Loucy (cell line): ENCODE results near the gene BRMS1.

Experiments used
- H2AFZ ChIP-seq: fragments of 200-600 bp; sonication (generic); 2 replicates; pipeline ENCODE4 v1.6.0; 2016; ENCODE audit warnings: antibody characterized with exemption, mild to moderate bottlenecking, low read length, moderate library complexity
- H3F3A ChIP-seq: fragments of 200-600 bp; 2 replicates; pipeline ENCODE4 v1.6.0; 2016; ENCODE audit warnings: antibody characterized with exemption, low read depth, mild to moderate bottlenecking
- H3K27me3 ChIP-seq: fragments of 200-600 bp; sonication (generic); 2 replicates; pipeline ENCODE4 v1.6.1; 2014; ENCODE audit warnings: low read length, mild to moderate bottlenecking; ENCODE audit not compliant: insufficient read depth, poor library complexity, severe bottlenecking
- H3K36me3 ChIP-seq: fragments of 200-600 bp; sonication (generic); 2 replicates; pipeline ENCODE4 v1.6.1; 2016; ENCODE audit warnings: low read length; ENCODE audit not compliant: insufficient read depth
- H3K4me1 ChIP-seq: fragments of 200-600 bp; sonication (generic); 2 replicates; pipeline ENCODE4 v1.5.1; 2014; ENCODE audit warnings: low read length, mild to moderate bottlenecking; ENCODE audit not compliant: insufficient read depth, poor library complexity, severe bottlenecking
- H3K4me2 ChIP-seq: fragments of 200-600 bp; sonication (generic); 2 replicates; pipeline ENCODE4 v1.6.0; 2014; ENCODE audit warnings: antibody characterized with exemption, low read length, low read depth, mild to moderate bottlenecking; ENCODE audit not compliant: poor library complexity, severe bottlenecking
- H3K4me3 ChIP-seq: fragments of 200-600 bp; sonication (generic); 2 replicates; pipeline ENCODE4 v1.5.1; 2014; ENCODE audit warnings: low read length, mild to moderate bottlenecking, mixed read lengths; ENCODE audit not compliant: poor library complexity, severe bottlenecking
- H3K79me2 ChIP-seq: fragments of 200-600 bp; sonication (generic); 2 replicates; pipeline ENCODE4 v1.6.1; 2014; ENCODE audit warnings: low read length; ENCODE audit not compliant: insufficient read depth
- H3K9ac ChIP-seq: fragments of 200-600 bp; sonication (generic); 2 replicates; pipeline ENCODE4 v1.6.0; 2014; ENCODE audit warnings: mild to moderate bottlenecking, low read depth, low read length, moderate library complexity; ENCODE audit not compliant: poor library complexity, severe bottlenecking
- H3K9me2 ChIP-seq: fragments of 200-600 bp; sonication (generic); replicated peaks from 2 replicates; pipeline ENCODE4 v1.6.1; 2016; ENCODE audit warnings: low read depth, low read length, mixed read lengths
- H3K9me3 ChIP-seq: fragments of 200-600 bp; sonication (generic); 2 replicates; pipeline ENCODE4 v1.6.1; 2014; ENCODE audit warnings: mild to moderate bottlenecking, antibody characterized with exemption, low read length, low read depth; ENCODE audit not compliant: insufficient read depth
- H4K20me1 ChIP-seq: fragments of 200-600 bp; sonication (generic); 2 replicates; pipeline ENCODE4 v1.6.0; 2014; ENCODE audit warnings: antibody characterized with exemption, low read length, mild to moderate bottlenecking; ENCODE audit not compliant: insufficient read depth, poor library complexity, severe bottlenecking
- CTCF ChIP-seq: fragments of 200-600 bp; sonication (generic); conservative IDR thresholded peaks from 2 replicates; pipeline ENCODE4 v1.5.1; 2014; ENCODE audit warnings: mild to moderate bottlenecking, antibody characterized with exemption, low read length
- EZH2phosphoT487 ChIP-seq: fragments of 200-600 bp; IDR thresholded peaks from 2 replicates; pipeline ENCODE4 v1.6.1; 2018; ENCODE audit warnings: antibody characterized with exemption, mild to moderate bottlenecking, moderate library complexity, borderline replicate concordance

BRMS1 gene

GRCh38 chr11:66369073-66369894 lies 24.4 kb upstream of the BRMS1 start:
- Histone ChIP-seq H4K20me1 (no peaks in the 10 kb centered on the region), H2AFZ (no peak overlapping the region), H3K4me3 (no peak overlapping the region), H3K27me3 (no peaks in the 10 kb centered on the region), H3K9ac (no peak overlapping the region), H3K9me2 (no peaks in the 10 kb centered on the region), H3K36me3 (no peaks in the 10 kb centered on the region), H3K9me3 (no peaks in the 10 kb centered on the region), H3K79me2 (no peaks in the 10 kb centered on the region), H3K4me2 (no peak overlapping the region), H3K4me1 (peaks cover 10% of the 10 kb centered on the region), H3F3A (no peaks in the 10 kb centered on the region)
- TF ChIP-seq CTCF: no peak
- no peak for TF ChIP-seq EZH2phosphoT487

- Histone ChIP-seq H3F3A (no peaks in the 10 kb centered on the region), H3K27me3 (no peaks in the 10 kb centered on the region), H3K36me3 (no peaks in the 10 kb centered on the region), H3K4me1 (peaks cover 10% of the 10 kb centered on the region), H3K4me3 (no peak overlapping the region), H3K4me2 (no peak overlapping the region), H4K20me1 (no peaks in the 10 kb centered on the region), H3K9me3 (no peaks in the 10 kb centered on the region), H2AFZ (no peak overlapping the region), H3K9ac (no peak overlapping the region), H3K9me2 (no peaks in the 10 kb centered on the region), H3K79me2 (no peaks in the 10 kb centered on the region)
- no peak for TF ChIP-seq CTCF
- no peak for TF ChIP-seq EZH2phosphoT487
Measured at GRCh38 chr11:66368484-66368883, 23.6 kb upstream of the BRMS1 start.

GRCh38 chr11:66367561-66368312 lies 22.8 kb upstream of the BRMS1 start:
- Histone ChIP-seq H3K36me3 (no peaks in the 10 kb centered on the region), H3K79me2 (no peaks in the 10 kb centered on the region), H3K9ac (no peak overlapping the region), H3K27me3 (no peaks in the 10 kb centered on the region), H3K4me1 (peaks cover 8% of the 10 kb centered on the region), H2AFZ (no peak overlapping the region), H3K9me2 (no peaks in the 10 kb centered on the region), H4K20me1 (no peaks in the 10 kb centered on the region), H3K9me3 (no peaks in the 10 kb centered on the region), H3K4me3 (no peak overlapping the region), H3K4me2 (no peak overlapping the region), H3F3A (no peaks in the 10 kb centered on the region)
- TF ChIP-seq CTCF: no peak
